Hepatocyte (in vitro differentiated cells): ENCODE measurements around the gene NUP58.
"Not testable (repeated sequence)": the region's sequence is repeated elsewhere in the genome, so short reads cannot be mapped to it uniquely, and the experiment has no call there.

Experiments used
- CTCF ChIP-seq: fragments of 200-600 bp; sonication (generic); IDR thresholded peaks from 2 replicates; pipeline ENCODE4 v1.5.1; 2016; ENCODE audit warnings: antibody characterized with exemption, mild to moderate bottlenecking; ENCODE audit not compliant: poor library complexity
- EZH2 ChIP-seq: fragments of 200-600 bp; sonication (generic); IDR thresholded peaks from 2 replicates; pipeline ENCODE4 v1.6.1; 2016; ENCODE audit warnings: antibody characterized with exemption, mild to moderate bottlenecking, borderline replicate concordance

GRCh38 chr13:25360443-25360842, 59.0 kb downstream of the NUP58 start:
- TF ChIP-seq CTCF, EZH2: not testable (repeated sequence)
